ENCODE data around the gene RRP7A.
"Not testable (repeated sequence)": the region's sequence is repeated elsewhere in the genome, so short reads cannot be mapped to it uniquely, and the experiment has no call there.

RRP7A gene

GRCh38 chr22:42519525-42520401 is at the start of gene RRP7A:
TSS of gene RRP7A (minus strand) at chr22:42519796. CDS start at chr22:42519786, 10 bp downstream.
- DNase-seq (ENCODE audit: low spot score) = peak; percentile 79

GRCh38 chr22:42567950-42568349 is 48.4 kb upstream of the RRP7A start:
- not testable (repeated sequence) for DNase-seq (ENCODE audit: low spot score)

- DNase-seq (ENCODE audit: low spot score) = no peak
Observed at GRCh38 chr22:42565956-42566355, 46.4 kb upstream of the RRP7A start.

GRCh38 chr22:42564699-42565098 is 45.1 kb upstream of the RRP7A start:
- DNase-seq (ENCODE audit: low spot score) = no peak

- DNase-seq (ENCODE audit: low spot score) = not testable (repeated sequence)
Observed at GRCh38 chr22:42563943-42564342, 44.3 kb upstream of the RRP7A start.

- DNase-seq (ENCODE audit: low spot score) = no peak
Observed at GRCh38 chr22:42562684-42563083, 43.1 kb upstream of the RRP7A start.

- DNase-seq (ENCODE audit: low spot score) = no peak
Observed at GRCh38 chr22:42562279-42562678, 42.7 kb upstream of the RRP7A start.

GRCh38 chr22:42561856-42562255 is 42.3 kb upstream of the RRP7A start:
- DNase-seq (ENCODE audit: low spot score) = no peak

- DNase-seq (ENCODE audit: low spot score) = no peak
Observed at GRCh38 chr22:42560781-42561180, 41.2 kb upstream of the RRP7A start.

GRCh38 chr22:42560381-42560780 is 40.8 kb upstream of the RRP7A start:
- DNase-seq (ENCODE audit: low spot score) = no peak

- DNase-seq (ENCODE audit: low spot score) = peak; percentile 77
Observed at GRCh38 chr22:42553475-42554361, 34.1 kb upstream of the RRP7A start, which contains the start of gene SERHL2. TSS of gene SERHL2 (plus strand) at chr22:42553956. CDS start at chr22:42554021, 65 bp downstream.

- DNase-seq (ENCODE audit: low spot score) = not testable (repeated sequence)
Observed at GRCh38 chr22:42552294-42552647, 32.7 kb upstream of the RRP7A start.

- DNase-seq (ENCODE audit: low spot score) = no peak
Observed at GRCh38 chr22:42549331-42550060, 29.9 kb upstream of the RRP7A start.

GRCh38 chr22:42548597-42549330 is 29.2 kb upstream of the RRP7A start:
- no peak for DNase-seq (ENCODE audit: low spot score)

GRCh38 chr22:42548126-42548525 is 28.5 kb upstream of the RRP7A start:
- DNase-seq (ENCODE audit: low spot score) = not testable (repeated sequence)

- DNase-seq (ENCODE audit: low spot score) = no peak
Observed at GRCh38 chr22:42547562-42547961, 28.0 kb upstream of the RRP7A start.

- DNase-seq (ENCODE audit: low spot score) = no peak
Observed at GRCh38 chr22:42544686-42545085, 25.1 kb upstream of the RRP7A start.

GRCh38 chr22:42539236-42539771 is 19.7 kb upstream of the RRP7A start:
- not testable (repeated sequence) for DNase-seq (ENCODE audit: low spot score)

- DNase-seq (ENCODE audit: low spot score) = not testable (repeated sequence)
Observed at GRCh38 chr22:42537199-42537831, 17.7 kb upstream of the RRP7A start.

- not testable (repeated sequence) for DNase-seq (ENCODE audit: low spot score)
Observed at GRCh38 chr22:42536634-42537033, 17.0 kb upstream of the RRP7A start.

- DNase-seq (ENCODE audit: low spot score) = no peak
Observed at GRCh38 chr22:42536166-42536565, 16.6 kb upstream of the RRP7A start.

Data from CD4-positive, alpha-beta T cell treated with Interleukin-6 at 100 ng/mL for 8 hours (primary cell).